H1 (cell line): ENCODE data around the gene SLC39A9. TPM values are rescaled to one million over a fixed set of nuclear protein-coding genes. Genes with fewer than 3 reads are reported as not detected.

Source experiments
- POU5F1 ChIP-seq: IDR thresholded peaks from 2 replicates; pipeline ENCODE4 v1.6.1; 2011; ENCODE audit warnings: low read depth, mild to moderate bottlenecking, low read length, moderate library complexity
- TEAD4 ChIP-seq: IDR thresholded peaks from 2 replicates; pipeline ENCODE4 v1.6.1; 2012; ENCODE audit warnings: low read depth, low read length, inconsistent platforms, mixed read lengths
- polyA plus RNA-seq, 7 experiments: library from polyadenylated mRNA; depleted of rRNA in 3 of 7; stranded (reverse) in 5 of 7; unstranded in 2 of 7; fragments of >200 nt in 5 of 7; fragments of 200-250 nt in 2 of 7; gene quantifications; 1 replicate in 5 of 7; 2 replicates in 1 of 7; 4 replicates in 1 of 7; pipeline versions ENCODE4 v1.2.1 to v1.2.3, GENCODE V29; 2011 to 2013; ENCODE audit warnings: missing spikeins in 2 of 7, mixed read lengths in 2 of 7
- total RNA-seq: library from RNA; stranded (reverse); fragmentation: NEBNext Ultra II Directional; extraction: Animal tissue kit (Norgen Biotek cat#: 25700); gene quantifications from 2 replicates; pipeline ENCODE4 v1.2.1, GENCODE V29; 2021

The SLC39A9 gene
- total and polyA plus RNA-seq, 2 of the 8 experiments (the other 6 are each of a cell fraction or from before 2014, with no cell fraction given): 31.0 to 44.2 TPM

DNA sequence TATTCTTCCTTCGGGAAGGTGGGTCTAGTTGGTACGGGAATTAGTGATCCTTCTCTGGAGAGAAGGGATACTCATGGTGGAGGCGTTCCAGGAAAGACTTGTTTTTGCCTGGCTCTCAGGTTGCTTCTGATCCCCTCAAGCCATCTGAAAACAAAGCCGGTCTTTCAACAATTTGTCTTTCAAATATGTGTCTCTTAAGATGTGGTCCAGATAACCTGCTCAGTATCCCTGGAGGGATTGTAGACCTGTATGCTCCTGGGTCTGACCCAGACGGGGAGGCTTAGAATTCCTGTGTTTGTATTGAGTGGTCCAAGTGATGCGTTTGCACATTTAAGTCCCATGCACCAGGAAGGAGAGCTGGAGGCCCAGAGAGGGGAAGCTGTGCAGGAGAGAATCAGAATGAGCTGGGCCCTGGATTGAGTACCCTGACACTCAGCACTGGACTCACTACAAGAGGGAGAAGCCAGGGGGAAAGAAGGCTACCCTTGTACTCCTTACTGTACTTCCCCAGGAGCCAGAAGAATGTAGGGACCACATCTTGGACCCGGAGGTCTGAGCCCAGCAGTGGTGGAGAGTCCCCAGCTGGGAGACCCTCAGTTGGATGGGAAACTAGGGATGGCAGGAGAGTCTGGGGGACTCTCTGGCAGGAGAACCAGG is 40.8 kb upstream of the SLC39A9 start (continued):
- TF ChIP-seq POU5F1 (no peak), TEAD4 (no peak)
